Measurements from ENCODE around the gene EGR2. TPM values are rescaled to one million over a fixed set of nuclear protein-coding genes. Genes with fewer than 3 reads are reported as not detected.

The EGR2 gene
- total RNA-seq, 1 experiment from 2014 or later: 0.82 TPM

- Histone ChIP-seq H3K4me1 (ENCODE audit: control insufficient read depth, insufficient read depth, low read length) (peaks cover 11% of the 10 kb centered on the region), H3K9me3 (ENCODE audit: control insufficient read depth, insufficient read depth, low read depth, low read length) (no peaks in the 10 kb centered on the region), H3K27ac (ENCODE audit: low read length) (no peak overlapping the region), H3K4me3 (ENCODE audit: low read depth in 2 of 2, low read length in 2 of 2) (no peak overlapping the region), H3K36me3 (ENCODE audit: control insufficient read depth, insufficient read depth, low read length) (no peaks in the 10 kb centered on the region), H3K27me3 (ENCODE audit: control insufficient read depth, insufficient read depth, low read length) (peaks cover 16% of the 10 kb centered on the region)
- TF ChIP-seq, protein P1, sequence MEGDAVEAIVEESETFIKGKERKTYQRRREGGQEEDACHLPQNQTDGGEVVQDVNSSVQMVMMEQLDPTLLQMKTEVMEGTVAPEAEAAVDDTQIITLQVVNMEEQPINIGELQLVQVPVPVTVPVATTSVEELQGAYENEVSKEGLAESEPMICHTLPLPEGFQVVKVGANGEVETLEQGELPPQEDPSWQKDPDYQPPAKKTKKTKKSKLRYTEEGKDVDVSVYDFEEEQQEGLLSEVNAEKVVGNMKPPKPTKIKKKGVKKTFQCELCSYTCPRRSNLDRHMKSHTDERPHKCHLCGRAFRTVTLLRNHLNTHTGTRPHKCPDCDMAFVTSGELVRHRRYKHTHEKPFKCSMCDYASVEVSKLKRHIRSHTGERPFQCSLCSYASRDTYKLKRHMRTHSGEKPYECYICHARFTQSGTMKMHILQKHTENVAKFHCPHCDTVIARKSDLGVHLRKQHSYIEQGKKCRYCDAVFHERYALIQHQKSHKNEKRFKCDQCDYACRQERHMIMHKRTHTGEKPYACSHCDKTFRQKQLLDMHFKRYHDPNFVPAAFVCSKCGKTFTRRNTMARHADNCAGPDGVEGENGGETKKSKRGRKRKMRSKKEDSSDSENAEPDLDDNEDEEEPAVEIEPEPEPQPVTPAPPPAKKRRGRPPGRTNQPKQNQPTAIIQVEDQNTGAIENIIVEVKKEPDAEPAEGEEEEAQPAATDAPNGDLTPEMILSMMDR (IDR thresholded peaks at IDR 0.05): no peak
- no peak for TF ChIP-seq TCF7L2 (IDR thresholded peaks at IDR 0.05; ENCODE audit: low read depth, low read length)
- TF ChIP-seq REST (IDR thresholded peaks at IDR 0.05; ENCODE audit: insufficient read depth in 1 of 2, low read depth in 2 of 2, low read length in 1 of 2): no peak
- TF ChIP-seq POLR2AphosphoS5 (IDR thresholded peaks at IDR 0.05; ENCODE audit: low read depth, low read length): no peak
- no peak for TF ChIP-seq SIN3A (IDR thresholded peaks at IDR 0.05; ENCODE audit: borderline replicate concordance, insufficient read depth, low read depth, low read length)
- ChIA-PET CTCF (no interaction called here), POLR2A (no interaction called here)
- intact Hi-C loops (cut with micrococcal nuclease; ENCODE audit: unreplicated experiment) (loop anchor here (10.0 kb wide), 1 partner anchor 548 kb away; the partner anchor contains the start of gene RTKN2), in situ Hi-C loops (cut with HindIII; ENCODE audit: low pct_unique_long_range_greater_than_20kb, low sequenced_read_pairs) (no loop called here)
- no TSS peak for BruUV-seq (replicated peaks)
- no peak for ATAC-seq
- no peak for DNase-seq (ENCODE audit: low read depth, low spot score)
These were observed 3.3 kb downstream of the EGR2 start for GRCh38 chr10:62812672-62813439.

- TF ChIP-seq TCF7L2 (IDR thresholded peaks at IDR 0.05; ENCODE audit: low read depth, low read length): no peak
- no peak for TF ChIP-seq REST (IDR thresholded peaks at IDR 0.05; ENCODE audit: insufficient read depth in 1 of 2, low read depth in 2 of 2, low read length in 1 of 2)
- TF ChIP-seq POLR2AphosphoS5 (IDR thresholded peaks at IDR 0.05; ENCODE audit: low read depth, low read length): no peak
- no peak for TF ChIP-seq SIN3A (IDR thresholded peaks at IDR 0.05; ENCODE audit: borderline replicate concordance, insufficient read depth, low read depth, low read length)
- TF ChIP-seq, protein P1 (IDR thresholded peaks at IDR 0.05): no peak
- in situ Hi-C loops (cut with HindIII; ENCODE audit: low pct_unique_long_range_greater_than_20kb, low sequenced_read_pairs): no loop called here
- POLR2A ChIA-PET: no interaction called here
These were observed 4.8 kb downstream of the EGR2 start for GRCh38 chr10:62811159-62811875.

More at GRCh38 chr10:62811159-62811875, 4.8 kb downstream of the EGR2 start:
- BruUV-seq (replicated peaks): no TSS peak
- DNase-seq (ENCODE audit: low read depth, low spot score) (no peak), ATAC-seq (no peak)
- CTCF ChIA-PET: no interaction called here
- intact Hi-C loops (cut with micrococcal nuclease; ENCODE audit: unreplicated experiment): loop anchor here (10.0 kb wide), 1 partner anchor 547 kb away; the partner anchor contains the start of gene RTKN2
- no peak overlapping the region for H3K4me3 ChIP-seq (ENCODE audit: low read depth in 2 of 2, low read length in 2 of 2)
- no peaks in the 10 kb centered on the region for H3K36me3 ChIP-seq (ENCODE audit: control insufficient read depth, insufficient read depth, low read length)
- no peaks in the 10 kb centered on the region for H3K9me3 ChIP-seq (ENCODE audit: control insufficient read depth, insufficient read depth, low read depth, low read length)
- H3K27me3 ChIP-seq (ENCODE audit: control insufficient read depth, insufficient read depth, low read length): peaks cover 16% of the 10 kb centered on the region
- peaks cover 19% of the 10 kb centered on the region for H3K4me1 ChIP-seq (ENCODE audit: control insufficient read depth, insufficient read depth, low read length)
- no peak overlapping the region for H3K27ac ChIP-seq (ENCODE audit: low read length)

Data from Panc1 (cell line).